ENCODE measurements around the gene KCNA3.

Gene KCNA3

GRCh38 chr1:110674337-110675059 is at the start of gene KCNA3:
KCNA3 (minus strand) TSS chr1:110674940; CDS start chr1:110674809, 131 bp downstream.
- no peak for DNase-seq (ENCODE audit: low spot score)

- no peak for DNase-seq (ENCODE audit: low spot score)
Measured at GRCh38 chr1:110722807-110723206, 48.1 kb upstream of the KCNA3 start.

GRCh38 chr1:110719908-110720307 is 45.2 kb upstream of the KCNA3 start:
- no peak for DNase-seq (ENCODE audit: low spot score)

- DNase-seq (ENCODE audit: low spot score) = no peak
Measured at GRCh38 chr1:110718452-110718851, 43.7 kb upstream of the KCNA3 start.

GRCh38 chr1:110717179-110717578 is 42.4 kb upstream of the KCNA3 start:
- no peak for DNase-seq (ENCODE audit: low spot score)

- no peak for DNase-seq (ENCODE audit: low spot score)
Measured at GRCh38 chr1:110714374-110714995, 39.7 kb upstream of the KCNA3 start.

GRCh38 chr1:110713221-110713620 is 38.5 kb upstream of the KCNA3 start:
- DNase-seq (ENCODE audit: low spot score) = no peak

- no peak for DNase-seq (ENCODE audit: low spot score)
Measured at GRCh38 chr1:110710314-110710713, 35.6 kb upstream of the KCNA3 start.

- no peak for DNase-seq (ENCODE audit: low spot score)
Measured at GRCh38 chr1:110708974-110709440, 34.3 kb upstream of the KCNA3 start.

- no peak for DNase-seq (ENCODE audit: low spot score)
Measured at GRCh38 chr1:110707232-110707631, 32.5 kb upstream of the KCNA3 start.

GRCh38 chr1:110706621-110707020 is 31.9 kb upstream of the KCNA3 start:
- DNase-seq (ENCODE audit: low spot score) = no peak

GRCh38 chr1:110702260-110702659 is 27.5 kb upstream of the KCNA3 start:
- DNase-seq (ENCODE audit: low spot score) = no peak

GRCh38 chr1:110700767-110701166 is 26.0 kb upstream of the KCNA3 start:
- DNase-seq (ENCODE audit: low spot score) = no peak

- DNase-seq (ENCODE audit: low spot score) = no peak
Measured at GRCh38 chr1:110697606-110698005, 22.9 kb upstream of the KCNA3 start.

GRCh38 chr1:110696818-110697217 is 22.1 kb upstream of the KCNA3 start:
- no peak for DNase-seq (ENCODE audit: low spot score)

GRCh38 chr1:110690709-110691365 is 16.1 kb upstream of the KCNA3 start:
- no peak for DNase-seq (ENCODE audit: low spot score)

GRCh38 chr1:110689868-110690267 is 15.1 kb upstream of the KCNA3 start:
- no peak for DNase-seq (ENCODE audit: low spot score)

- no peak for DNase-seq (ENCODE audit: low spot score)
Measured at GRCh38 chr1:110688514-110688913, 13.8 kb upstream of the KCNA3 start.

GRCh38 chr1:110687250-110687649 is 12.5 kb upstream of the KCNA3 start:
- no peak for DNase-seq (ENCODE audit: low spot score)

- DNase-seq (ENCODE audit: low spot score) = no peak
Measured at GRCh38 chr1:110686188-110686587, 11.4 kb upstream of the KCNA3 start.

- DNase-seq (ENCODE audit: low spot score) = no peak
Measured at GRCh38 chr1:110684491-110684890, 9.8 kb upstream of the KCNA3 start.

GRCh38 chr1:110682898-110683297 is 8.2 kb upstream of the KCNA3 start:
- DNase-seq (ENCODE audit: low spot score) = no peak

GRCh38 chr1:110680036-110680735 is 5.4 kb upstream of the KCNA3 start:
- DNase-seq (ENCODE audit: low spot score) = no peak

Data from HuH-7 (cell line).